SK-N-DZ (cell line): ENCODE data around the gene ZSWIM8.
"Not testable (repeated sequence)": the region's sequence is repeated elsewhere in the genome, so short reads cannot be mapped to it uniquely, and the experiment has no call there.

Experiments used
- DNase-seq: peaks from one replicate; pipeline ENCODE4 v3.0.0-alpha.2; 2015; ENCODE audit warnings: low spot score

Gene ZSWIM8

GRCh38 chr10:73772281-73773151 is 12.9 kb upstream of the ZSWIM8 start:
- DNase-seq, result peak; percentile 75

- DNase-seq, result no peak
Measured at GRCh38 chr10:73773152-73773879, 12.1 kb upstream of the ZSWIM8 start.

GRCh38 chr10:73774637-73775036 is 10.8 kb upstream of the ZSWIM8 start:
- DNase-seq, result no peak

- DNase-seq, result no peak
Measured at GRCh38 chr10:73779018-73779417, 6.4 kb upstream of the ZSWIM8 start.

- DNase-seq, result no peak
Measured at GRCh38 chr10:73779539-73780197, 5.7 kb upstream of the ZSWIM8 start.

GRCh38 chr10:73780301-73780700 is 5.1 kb upstream of the ZSWIM8 start:
- DNase-seq, result no peak

GRCh38 chr10:73780966-73781365 is 4.4 kb upstream of the ZSWIM8 start:
- DNase-seq, result no peak

GRCh38 chr10:73781548-73781878 is 3.9 kb upstream of the ZSWIM8 start:
- no peak for DNase-seq

- DNase-seq, result peak; percentile 85
Measured at GRCh38 chr10:73781879-73782748, 3.3 kb upstream of the ZSWIM8 start, which contains the start of gene CHCHD1. TSS of gene CHCHD1 (plus strand) at chr10:73782048. CDS start at chr10:73782076, 28 bp downstream.

GRCh38 chr10:73782749-73783085 is 2.7 kb upstream of the ZSWIM8 start:
- no peak for DNase-seq

GRCh38 chr10:73785721-73786511 is 510 bp downstream of the ZSWIM8 start:
- no peak for DNase-seq

- no peak for DNase-seq
Measured at GRCh38 chr10:73786512-73786885, 1.1 kb downstream of the ZSWIM8 start.

- not testable (repeated sequence) for DNase-seq
Measured at GRCh38 chr10:73787031-73787800, 1.8 kb downstream of the ZSWIM8 start.

- DNase-seq, result no peak
Measured at GRCh38 chr10:73788864-73789658, 3.7 kb downstream of the ZSWIM8 start.

GRCh38 chr10:73789659-73790055 is 4.3 kb downstream of the ZSWIM8 start:
- DNase-seq, result no peak

- no peak for DNase-seq
Measured at GRCh38 chr10:73790886-73791625, 5.7 kb downstream of the ZSWIM8 start.

- no peak for DNase-seq
Measured at GRCh38 chr10:73791871-73792400, 6.5 kb downstream of the ZSWIM8 start.

- no peak for DNase-seq
Measured at GRCh38 chr10:73793456-73793855, 8.1 kb downstream of the ZSWIM8 start.
